GM21717 (cell line): ENCODE data around the gene ARHGAP26.
"Not testable (repeated sequence)": the region's sequence is repeated elsewhere in the genome, so short reads cannot be mapped to it uniquely, and the experiment has no call there.

ENCODE experiments used
- ATAC-seq: cut with Tn5 transposase; IDR thresholded peaks from one replicate; pipeline ENCODE4 v1.9.1; 2021; ENCODE audit warnings: mild to moderate bottlenecking, moderate library complexity; ENCODE audit not compliant: unreplicated experiment

ARHGAP26 gene

GRCh38 chr5:143101725-143102386 lies 331.7 kb downstream of the ARHGAP26 start:
- no peak for ATAC-seq

GRCh38 chr5:143102411-143102810 lies 332.2 kb downstream of the ARHGAP26 start:
- ATAC-seq: no peak

- ATAC-seq: no peak
These were observed 335.2 kb downstream of the ARHGAP26 start for GRCh38 chr5:143105216-143105905.

GRCh38 chr5:143106174-143106573 lies 336.0 kb downstream of the ARHGAP26 start:
- ATAC-seq: no peak

DNA sequence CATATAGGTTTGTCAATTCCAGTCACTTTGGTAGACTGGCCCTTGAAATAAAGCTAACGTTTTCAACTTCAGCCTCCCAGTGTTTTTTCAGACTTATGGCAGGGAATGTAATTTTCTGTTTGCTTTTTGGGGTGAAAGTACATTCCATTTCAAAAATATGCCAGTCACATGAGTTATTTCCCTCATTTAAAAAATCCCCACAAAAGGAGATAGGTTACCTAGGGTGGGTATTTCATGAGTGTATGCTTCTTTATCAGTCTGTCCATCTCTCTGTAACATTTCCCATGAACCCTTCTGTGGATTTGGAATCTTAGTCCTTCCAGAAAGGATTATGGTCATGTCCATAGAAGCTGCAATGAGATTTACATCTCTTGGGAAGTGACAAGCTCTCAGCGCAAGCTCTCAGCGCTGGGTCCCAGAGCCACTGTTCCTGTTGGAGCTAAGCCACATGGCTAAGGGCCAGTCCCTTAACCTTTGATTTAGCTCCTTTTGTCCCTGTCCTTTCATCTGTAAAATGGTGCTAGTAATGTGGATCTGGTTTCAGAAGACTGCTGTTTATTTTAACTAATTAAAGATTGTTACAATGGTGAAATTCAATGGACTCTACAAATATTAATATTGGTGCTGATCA lies 338.4 kb downstream of the ARHGAP26 start:
- ATAC-seq: no peak

- ATAC-seq: no peak
These were observed 340.4 kb downstream of the ARHGAP26 start for GRCh38 chr5:143110591-143110990.

GRCh38 chr5:143111799-143112198 lies 341.6 kb downstream of the ARHGAP26 start:
- no peak for ATAC-seq

DNA sequence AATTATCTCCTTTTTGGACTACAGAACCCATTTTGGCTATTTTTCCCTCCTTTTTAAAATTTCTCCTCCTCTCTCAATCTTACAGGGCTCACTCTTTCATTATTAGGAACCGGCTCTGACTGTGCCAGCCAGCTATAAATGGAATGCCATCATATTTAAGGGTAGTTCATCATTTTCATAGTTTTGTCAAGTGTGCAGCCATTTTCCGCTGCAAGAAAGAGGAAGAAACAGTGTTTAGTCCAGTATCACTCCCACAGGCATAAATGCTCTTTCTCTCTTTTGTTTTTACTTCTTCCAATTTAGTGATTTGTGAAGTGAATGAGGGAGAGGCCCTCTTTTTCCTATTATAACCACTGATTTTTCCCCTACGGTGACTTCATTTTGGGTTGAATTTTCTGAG lies 343.3 kb downstream of the ARHGAP26 start:
- no peak for ATAC-seq

GRCh38 chr5:143114481-143114880 lies 344.3 kb downstream of the ARHGAP26 start:
- peak; percentile 43 for ATAC-seq

DNA sequence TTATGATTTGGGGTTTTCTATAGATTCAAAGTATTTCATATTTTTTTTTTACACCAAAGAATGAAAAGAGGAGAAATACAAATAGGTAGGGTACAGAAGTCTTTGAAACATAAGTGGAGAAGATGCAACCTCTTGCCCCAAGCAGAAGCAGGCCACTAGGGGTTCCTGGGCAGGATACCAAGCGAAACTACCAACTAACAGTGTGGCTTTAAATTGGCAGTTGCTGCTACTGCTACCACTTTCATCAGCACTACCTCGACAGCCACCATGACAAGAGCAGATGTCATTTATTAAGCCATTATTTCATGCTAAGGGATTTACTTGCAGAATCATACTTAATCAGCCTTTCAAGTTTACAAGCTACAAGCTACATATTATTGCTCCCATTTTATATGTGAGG lies 345.2 kb downstream of the ARHGAP26 start:
- ATAC-seq: no peak

GRCh38 chr5:143116814-143117213 lies 346.6 kb downstream of the ARHGAP26 start:
- ATAC-seq: no peak

- ATAC-seq: no peak
These were observed 347.6 kb downstream of the ARHGAP26 start for GRCh38 chr5:143117821-143118220.

GRCh38 chr5:143118222-143118621 lies 348.0 kb downstream of the ARHGAP26 start:
- no peak for ATAC-seq

GRCh38 chr5:143118818-143119217 lies 348.6 kb downstream of the ARHGAP26 start:
- ATAC-seq: not testable (repeated sequence)

DNA sequence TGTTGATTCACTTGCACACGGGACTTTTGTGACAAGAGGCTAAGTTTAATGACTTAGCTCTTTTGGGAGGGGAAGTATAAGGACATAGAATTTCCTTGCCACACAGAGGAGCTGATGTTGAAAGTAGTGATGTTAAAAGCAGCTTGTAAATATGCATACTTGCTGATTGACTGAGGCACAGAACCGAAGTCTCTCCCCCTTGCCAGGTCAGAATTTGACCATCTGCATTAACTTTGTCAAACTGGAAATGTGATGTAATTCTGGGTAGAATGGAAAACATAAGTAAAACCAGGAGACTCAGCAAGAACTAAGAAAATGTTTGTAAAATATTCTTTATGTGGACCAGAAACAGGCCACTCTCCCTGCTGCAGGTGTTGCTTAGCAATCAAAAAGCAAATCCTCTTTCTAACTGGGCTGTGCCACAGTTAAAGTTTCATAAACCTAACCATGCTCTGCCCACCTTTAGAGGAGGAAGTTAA lies 349.2 kb downstream of the ARHGAP26 start:
- ATAC-seq: peak; percentile 51

- no peak for ATAC-seq
These were observed 349.7 kb downstream of the ARHGAP26 start for GRCh38 chr5:143119881-143120341.

DNA sequence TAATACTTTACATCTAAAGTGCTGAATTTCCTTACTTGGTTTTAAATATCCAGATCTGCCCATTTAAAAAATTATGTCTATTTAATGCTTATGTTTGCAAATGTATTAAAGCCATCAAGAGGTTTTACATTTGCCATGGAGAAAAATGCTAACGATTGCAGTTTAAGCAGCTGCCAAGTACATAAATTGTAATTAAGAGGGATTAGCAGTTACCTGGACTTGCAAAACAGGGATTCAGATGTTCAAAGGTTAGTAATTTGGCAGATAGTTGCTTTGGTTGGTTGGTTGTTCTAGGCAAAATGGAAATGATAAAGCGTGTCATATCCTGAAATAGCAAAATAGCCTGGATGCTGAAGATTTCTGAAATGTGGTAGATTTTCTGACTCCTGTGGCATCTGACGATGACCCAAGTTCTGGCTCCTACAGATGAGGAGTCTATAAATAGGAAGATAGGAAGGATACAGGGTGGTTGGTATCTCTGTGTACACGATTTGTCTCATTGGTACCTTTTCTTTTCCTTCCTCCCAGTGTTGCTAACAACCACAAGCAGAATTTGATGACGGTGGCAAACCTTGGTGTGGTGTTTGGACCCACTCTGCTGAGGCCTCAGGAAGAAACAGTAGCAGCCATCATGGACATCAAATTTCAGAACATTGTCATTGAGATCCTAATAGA lies 350.4 kb downstream of the ARHGAP26 start:
- ATAC-seq: no peak

DNA sequence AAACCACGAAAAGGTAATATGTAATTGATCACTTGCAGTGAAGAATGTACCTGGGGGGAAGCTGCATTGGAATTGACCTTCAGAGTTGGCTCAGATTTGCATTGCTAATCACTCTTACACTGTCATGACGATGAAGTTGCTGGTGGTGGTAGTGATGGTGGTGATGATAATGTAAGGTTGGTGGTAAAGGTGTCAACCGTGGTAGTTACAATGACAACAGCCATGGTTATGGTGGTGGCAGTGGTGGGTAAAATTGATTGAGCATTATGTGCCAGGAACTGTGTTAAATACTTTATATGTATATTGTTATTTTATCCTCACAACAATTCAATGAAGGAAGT lies 350.9 kb downstream of the ARHGAP26 start:
- no peak for ATAC-seq

GRCh38 chr5:143124593-143124992 lies 354.4 kb downstream of the ARHGAP26 start:
- no peak for ATAC-seq

- no peak for ATAC-seq
These were observed 356.2 kb downstream of the ARHGAP26 start for GRCh38 chr5:143126174-143127019.
